Esophagus squamous epithelium (tissue), 4 donors: ENCODE results near the gene KDM5B.

Experiments
- CTCF ChIP-seq, 6 experiments: fragments of 450-650 bp in 4 of 6; fragments of 200-600 bp in 2 of 6; sonication (generic) in 2 of 6; IDR thresholded peaks; one replicate each; pipeline ENCODE4 v1.5.1; 2016 to 2019; ENCODE audit warnings: antibody characterized with exemption in 6 of 6, mild to moderate bottlenecking in 4 of 6, moderate library complexity in 4 of 6
- POLR2A ChIP-seq, 4 donors: fragments of 450-650 bp; IDR thresholded peaks; one replicate each; pipeline ENCODE4 v1.6.1; 2017; ENCODE audit warnings: antibody characterized with exemption in 4 of 4, mild to moderate bottlenecking in 4 of 4, moderate library complexity in 3 of 4

- TF ChIP-seq CTCF (IDR thresholded peaks at IDR 0.05) (no peak), POLR2A (IDR thresholded peaks at IDR 0.05) (no peak)
Measured at GRCh38 chr1:202788800-202789199, 19.4 kb downstream of the KDM5B start.
